ENCODE measurements around the gene FOXC1. TPM values are rescaled to one million over a fixed set of nuclear protein-coding genes. Genes with fewer than 3 reads are reported as not detected.

FOXC1 gene
- total and polyA plus RNA-seq, 2 of the 13 experiments (the other 11 are each of a cell fraction or from before 2014, with no cell fraction given) = 0.44 to 0.55 TPM

- TF ChIP-seq NFYC (CRISPR knock-in tag; IDR thresholded peaks at IDR 0.05) = no peak
Observed at GRCh38 chr6:1561355-1561754, 48.4 kb upstream of the FOXC1 start (continued).

DNA sequence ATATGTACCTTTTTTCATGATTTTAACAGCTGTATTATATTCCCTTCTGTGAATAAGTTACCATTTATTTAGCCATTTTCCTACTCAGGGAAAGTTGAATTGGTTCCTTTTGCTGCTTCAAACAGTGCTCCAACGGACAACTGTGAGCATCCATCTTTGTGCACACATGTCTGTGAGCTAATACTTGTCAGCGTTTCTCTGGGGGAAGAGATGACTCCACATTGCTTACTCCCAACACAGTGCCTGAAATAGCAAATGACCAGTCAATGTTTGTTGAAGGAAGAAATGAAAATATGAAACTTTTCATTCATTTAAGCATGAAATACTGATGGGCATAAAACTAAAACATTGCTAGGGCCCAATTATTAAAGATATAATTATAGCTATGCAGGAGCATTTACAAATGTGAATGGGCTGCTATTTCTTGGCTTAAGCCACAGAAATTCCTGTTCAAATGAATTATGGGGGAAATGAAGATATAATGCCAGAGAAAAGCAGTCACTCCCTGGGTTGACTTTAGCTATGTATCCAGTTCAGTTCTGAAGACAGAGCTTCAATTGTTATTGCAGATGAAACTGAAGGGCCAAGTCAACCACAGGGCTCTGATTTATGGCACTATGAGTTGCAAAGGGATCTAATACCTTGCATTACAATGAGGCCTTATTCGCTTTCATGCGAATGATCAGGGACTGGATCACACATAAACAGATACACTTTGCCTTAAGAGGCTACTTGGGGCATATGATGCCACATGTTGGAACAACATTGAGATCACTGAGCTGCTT is 47.4 kb upstream of the FOXC1 start:
- no peak overlapping the region for H3K9ac ChIP-seq (ENCODE audit: insufficient read depth, low read depth, low read length)
- no peak overlapping the region for H3K4me3 ChIP-seq (replicated peaks in 1 of 3; ENCODE audit: insufficient read depth in 1 of 3, low read depth in 2 of 3, low read length in 3 of 3)
- DNase-seq (ENCODE audit: low spot score) (no peak), ATAC-seq (no peak), FAIRE-seq (no peak)
- 0% methylated on average over 4 of the region's 4 CpGs for WGBS (ENCODE audit: low lambda C conversion rate)
- POLR2A ChIA-PET = interaction anchor here (0.6 kb wide), 1 partner anchor 1163 kb away, joined by 3 read pairs; no protein-coding TSS in a partner anchor
- no peak overlapping the region for H2AFZ ChIP-seq (ENCODE audit: low read length)
- H3K27me3 ChIP-seq (ENCODE audit: control insufficient read depth in 1 of 2, insufficient read depth in 2 of 2, low read length in 2 of 2) = peaks cover 3 to 4% of the 10 kb centered on the region in 2 experiments; a peak in 1 of 5 replicates
- no TSS peak for BruUV-seq (replicated peaks)
- intact Hi-C loops (cut with micrococcal nuclease; ENCODE audit: unreplicated experiment) = no loop called here
- CTCF ChIA-PET (ENCODE audit: low intra/inter-chr PET ratio, low total read pairs) = no interaction called here
- no peaks in the 10 kb centered on the region for H3K9me3 ChIP-seq (ENCODE audit: low read length)
- H3K27ac ChIP-seq (ENCODE audit: extremely low read length, insufficient read depth, low read length) = no peak overlapping the region
- no peaks in the 10 kb centered on the region for H3K79me2 ChIP-seq (ENCODE audit: insufficient read depth, low read length)
- H3K4me2 ChIP-seq (ENCODE audit: low read depth, low read length) = no peak overlapping the region
- in situ Hi-C loops (cut with HindIII; ENCODE audit: extremely low pct_ligation_motif_present, low pct_unique_long_range_greater_than_20kb) = no loop called here
- no peaks in the 10 kb centered on the region for H4K20me1 ChIP-seq (ENCODE audit: insufficient read depth, low read length)
- no peaks in the 10 kb centered on the region for H3K36me3 ChIP-seq (replicated peaks in 1 of 2; ENCODE audit: control insufficient read depth in 1 of 2, insufficient read depth in 2 of 2, low read length in 2 of 2)
- no peaks in the 10 kb centered on the region for H3K4me1 ChIP-seq (ENCODE audit: insufficient read depth, low read length)
- TF ChIP-seq ZNF589 (CRISPR knock-in tag; conservative IDR thresholded peaks at IDR 0.05) (no peak), NFAT5 (CRISPR knock-in tag; IDR thresholded peaks at IDR 0.05) (no peak), NFE2 (CRISPR knock-in tag; IDR thresholded peaks at IDR 0.05) (no peak), PREB (CRISPR knock-in tag; IDR thresholded peaks at IDR 0.05) (no peak), ZNF569 (CRISPR knock-in tag; IDR thresholded peaks at IDR 0.05; ENCODE audit: borderline replicate concordance) (no peak), HNRNPUL1 (IDR thresholded peaks at IDR 0.05; ENCODE audit: low read depth, low read length) (no peak), ZNF382 (CRISPR knock-in tag; IDR thresholded peaks at IDR 0.05; ENCODE audit: borderline replicate concordance) (no peak), SKIL (CRISPR knock-in tag; IDR thresholded peaks at IDR 0.05; ENCODE audit: borderline replicate concordance) (no peak), HNF4G (IDR thresholded peaks at IDR 0.05; ENCODE audit: borderline replicate concordance, low read depth, low read length) (no peak), HNF4G (CRISPR knock-in tag; IDR thresholded peaks at IDR 0.05; ENCODE audit: borderline replicate concordance, low read depth) (no peak), ATF7-NPFF (CRISPR knock-in tag; IDR thresholded peaks at IDR 0.05; ENCODE audit: low read depth) (no peak), POLR2A (IDR thresholded peaks at IDR 0.05; ENCODE audit: insufficient read depth in 1 of 2, low read depth in 2 of 2, low read length in 2 of 2) (no peak)

Measured in HepG2 (cell line).